Brain microvascular endothelial cell (primary cell): Measurements from ENCODE around the gene DIDO1.
"Not testable (repeated sequence)": the region's sequence is repeated elsewhere in the genome, so short reads cannot be mapped to it uniquely, and the experiment has no call there.

Experiments used
- DNase-seq: peaks from one replicate; pipeline ENCODE4 v3.0.0-alpha.2; 2020
- H3K27ac ChIP-seq: fragments of 250-450 bp; sonication (Bioruptor Pico); 2 replicates; pipeline ENCODE4 v1.5.1; 2020; ENCODE audit warnings: mild to moderate bottlenecking, moderate library complexity
- H3K27me3 ChIP-seq: fragments of 250-450 bp; sonication (Bioruptor Pico); replicated peaks from 2 replicates; pipeline ENCODE4 v1.5.1; 2020; ENCODE audit warnings: mild to moderate bottlenecking
- H3K36me3 ChIP-seq: fragments of 250-450 bp; sonication (Bioruptor Pico); replicated peaks from 2 replicates; pipeline ENCODE4 v1.5.1; 2020; ENCODE audit warnings: mild to moderate bottlenecking
- H3K4me3 ChIP-seq: 2 replicates; pipeline ENCODE4 v1.5.1; 2011; ENCODE audit warnings: low read depth, mild to moderate bottlenecking, control low read depth, low read length, moderate library complexity
- CTCF ChIP-seq: IDR thresholded peaks from 2 replicates; pipeline ENCODE4 v1.5.1; 2011; ENCODE audit warnings: low read depth, mild to moderate bottlenecking, moderate library complexity, low read length, control low read depth, inconsistent platforms; ENCODE audit errors: missing control alignments
- in situ Hi-C: cut with HindIII; loops from 2 replicates; pipeline ENCODE4 v1.10.0; 2017; ENCODE audit warnings: low sequenced_read_pairs, low pct_ligation_motif_present

Gene DIDO1

GRCh38 chr20:62963614-62964397 lies 37.5 kb upstream of the DIDO1 start:
- Histone ChIP-seq H3K4me3 (no peak overlapping the region), H3K27ac (no peak overlapping the region), H3K36me3 (peaks cover 8% of the 10 kb centered on the region), H3K27me3 (no peaks in the 10 kb centered on the region)
- DNase-seq, result no peak
- in situ Hi-C loops, result no loop called here
- no peak for TF ChIP-seq CTCF

GRCh38 chr20:62962891-62963613 lies 36.7 kb upstream of the DIDO1 start:
- no peak for TF ChIP-seq CTCF
- DNase-seq, result no peak
- Histone ChIP-seq H3K4me3 (no peak overlapping the region), H3K36me3 (peaks cover 9% of the 10 kb centered on the region), H3K27ac (no peak overlapping the region), H3K27me3 (no peaks in the 10 kb centered on the region)
- in situ Hi-C loops, result no loop called here

- Histone ChIP-seq H3K27me3 (no peaks in the 10 kb centered on the region), H3K4me3 (no peak overlapping the region), H3K27ac (no peak overlapping the region), H3K36me3 (peaks cover 12% of the 10 kb centered on the region)
- no peak for TF ChIP-seq CTCF
- no peak for DNase-seq
- in situ Hi-C loops, result no loop called here
These were observed 36.0 kb upstream of the DIDO1 start for GRCh38 chr20:62962221-62962879.

- Histone ChIP-seq H3K27ac (no peak overlapping the region), H3K36me3 (peaks cover 12% of the 10 kb centered on the region), H3K4me3 (no peak overlapping the region), H3K27me3 (no peaks in the 10 kb centered on the region)
- in situ Hi-C loops, result no loop called here
- DNase-seq, result no peak
- no peak for TF ChIP-seq CTCF
These were observed 35.5 kb upstream of the DIDO1 start for GRCh38 chr20:62961799-62962198.

GRCh38 chr20:62961310-62961783 lies 35.0 kb upstream of the DIDO1 start:
- no peaks in the 10 kb centered on the region for H3K27me3 ChIP-seq
- DNase-seq, result no peak
- no peak overlapping the region for H3K27ac ChIP-seq
- H3K36me3 ChIP-seq, result peaks cover 12% of the 10 kb centered on the region
- no peak overlapping the region for H3K4me3 ChIP-seq
- in situ Hi-C loops, result no loop called here
- no peak for TF ChIP-seq CTCF

- in situ Hi-C loops, DNase-seq: not testable (repeated sequence)
- H3K36me3 ChIP-seq, result peaks cover 12% of the 10 kb centered on the region
These were observed 34.4 kb upstream of the DIDO1 start for GRCh38 chr20:62960446-62961309.

More at GRCh38 chr20:62960446-62961309, 34.4 kb upstream of the DIDO1 start:
- not testable (repeated sequence) for H3K27me3 ChIP-seq, H3K27ac ChIP-seq, H3K4me3 ChIP-seq
